Fibroblast of the conjunctiva (primary cell): Measurements from ENCODE around the gene MYL12A.
"Not testable (repeated sequence)": the region's sequence is repeated elsewhere in the genome, so short reads cannot be mapped to it uniquely, and the experiment has no call there.

Source experiments
- DNase-seq: peaks from one replicate; pipeline ENCODE4 v3.0.0-alpha.2; 2010; ENCODE audit warnings: low read depth

MYL12A gene

DNA sequence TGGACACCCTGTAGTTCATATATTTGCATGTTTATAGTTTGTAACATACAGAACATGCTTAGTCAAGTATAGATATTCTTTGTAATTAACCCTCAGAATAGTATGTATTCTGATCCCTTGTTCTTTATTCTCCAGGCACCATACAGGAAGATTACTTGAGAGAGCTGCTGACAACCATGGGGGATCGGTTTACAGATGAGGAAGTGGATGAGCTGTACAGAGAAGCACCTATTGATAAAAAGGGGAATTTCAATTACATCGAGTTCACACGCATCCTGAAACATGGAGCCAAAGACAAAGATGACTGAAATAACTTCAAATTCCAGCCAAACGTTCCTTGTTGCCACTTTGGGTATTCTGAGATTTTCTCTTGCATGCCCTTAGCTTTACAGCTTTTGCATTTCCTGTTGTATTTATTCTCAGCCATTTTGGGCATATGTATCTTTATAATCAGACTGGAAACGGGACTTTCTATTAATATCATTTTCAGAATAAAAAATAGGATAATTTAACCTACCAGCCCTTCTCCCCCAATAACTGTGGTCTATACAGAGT lies 8.1 kb downstream of the MYL12A start:
- no peak for DNase-seq

DNA sequence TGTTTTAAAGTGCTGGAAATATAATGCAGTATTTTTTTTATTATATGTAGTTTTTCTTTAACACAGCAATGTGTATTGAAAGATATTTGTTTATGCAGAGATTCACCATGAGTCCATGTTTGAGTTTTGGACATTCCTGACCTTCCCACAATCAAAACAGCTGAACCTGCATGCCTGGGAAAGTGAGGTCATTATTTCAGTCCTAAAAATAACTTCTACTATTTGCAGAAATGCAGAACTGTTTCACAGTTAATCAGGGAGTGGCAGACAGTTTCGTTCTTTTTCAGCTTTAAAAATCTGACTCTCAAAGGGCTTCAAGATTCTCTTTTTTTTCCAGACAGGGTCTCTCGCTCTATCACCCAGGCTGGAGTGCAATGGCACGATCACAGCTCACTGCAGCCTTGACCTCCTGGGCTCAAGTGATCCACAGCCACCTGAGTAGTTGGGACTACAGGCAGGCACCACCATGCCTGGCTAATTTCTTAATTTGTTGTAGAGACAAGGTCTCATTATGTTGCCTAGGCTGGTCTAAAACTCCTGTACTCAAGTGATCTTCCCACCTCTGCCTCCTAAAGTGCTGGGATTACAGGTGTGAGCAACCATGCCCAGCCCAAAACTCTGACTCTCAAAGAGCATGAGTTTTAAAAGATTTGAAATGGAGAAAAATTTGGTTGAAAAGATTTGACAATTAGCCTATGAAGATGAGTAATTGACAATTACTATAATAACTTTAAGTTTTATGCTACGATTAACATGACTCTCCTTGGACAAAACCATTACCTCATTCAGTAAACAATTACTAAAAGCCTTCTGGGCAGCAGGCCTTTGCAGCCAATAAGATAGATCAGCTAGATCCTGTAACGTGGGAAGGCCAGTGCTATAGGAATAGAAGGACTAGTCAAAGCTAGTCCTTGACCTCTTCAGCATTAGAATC lies 9.4 kb downstream of the MYL12A start:
- DNase-seq = no peak

- no peak for DNase-seq
These were observed 10.1 kb downstream of the MYL12A start for GRCh38 chr18:3257627-3258120.

DNA sequence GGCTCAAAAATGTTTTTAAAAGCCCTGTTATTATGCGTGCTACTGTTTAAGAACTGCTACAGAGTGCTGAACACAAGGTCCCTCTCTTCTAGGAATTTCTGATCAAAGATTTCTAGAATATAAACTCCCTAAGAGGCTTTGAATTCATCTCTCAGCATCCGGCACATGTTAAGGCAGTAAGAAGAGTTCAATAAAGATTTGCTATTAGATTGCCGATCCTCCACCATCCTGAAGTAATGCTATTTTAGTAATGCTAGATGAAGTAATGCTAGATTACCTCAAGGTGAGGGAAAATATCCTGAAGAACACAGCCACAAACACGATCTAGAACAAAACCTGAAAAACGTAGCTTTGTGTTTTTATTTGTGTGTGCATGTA lies 13.4 kb downstream of the MYL12A start:
- DNase-seq = no peak

DNA sequence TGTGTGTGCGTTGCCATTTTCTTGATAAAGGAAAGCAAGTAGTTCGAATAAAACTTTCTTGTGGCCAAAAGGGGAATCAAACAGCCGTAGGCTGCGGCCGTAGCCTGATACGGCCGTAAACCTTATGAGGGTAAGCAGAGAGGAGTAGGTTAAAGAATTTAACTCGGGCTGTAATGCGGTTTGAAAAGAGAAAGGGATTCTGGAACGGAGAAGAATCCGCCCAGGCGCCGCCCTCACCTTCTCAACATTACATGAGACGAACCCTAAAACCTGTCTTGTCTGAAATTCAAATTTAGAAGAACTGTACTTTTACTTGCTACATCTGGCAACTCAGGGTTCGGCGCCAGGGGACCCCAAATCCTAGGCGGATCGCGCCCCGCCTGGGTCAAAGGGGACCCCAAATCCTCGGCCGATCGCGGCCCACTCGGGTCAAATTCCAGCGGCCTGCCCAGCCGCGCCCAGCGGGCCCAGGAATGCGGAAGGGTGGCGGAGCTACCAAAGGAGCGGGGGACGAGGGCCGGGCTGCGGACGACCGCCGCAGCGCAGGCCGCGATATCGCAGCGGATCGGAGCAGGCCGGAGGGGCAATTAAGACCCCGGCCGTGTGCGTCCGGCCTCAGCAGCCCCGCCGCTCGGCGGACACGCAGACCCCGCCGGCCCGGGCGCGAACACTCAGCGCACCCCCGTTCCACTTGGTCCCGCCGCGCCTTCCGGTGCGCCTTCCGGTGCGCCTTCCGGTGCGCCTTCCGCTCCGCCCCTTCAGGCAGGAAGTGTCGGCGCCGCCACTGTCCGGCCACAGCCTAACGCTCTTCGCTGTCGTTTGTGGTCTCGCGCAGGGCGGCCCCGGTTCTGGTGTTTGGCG lies 14.0 kb downstream of the MYL12A start, which contains the start of gene MYL12B:
MYL12B (plus strand) TSS at position 761 of the 861 bp plus-strand sequence. CDS start 10,766 bp downstream, outside the sequence.
- no peak for DNase-seq

DNA sequence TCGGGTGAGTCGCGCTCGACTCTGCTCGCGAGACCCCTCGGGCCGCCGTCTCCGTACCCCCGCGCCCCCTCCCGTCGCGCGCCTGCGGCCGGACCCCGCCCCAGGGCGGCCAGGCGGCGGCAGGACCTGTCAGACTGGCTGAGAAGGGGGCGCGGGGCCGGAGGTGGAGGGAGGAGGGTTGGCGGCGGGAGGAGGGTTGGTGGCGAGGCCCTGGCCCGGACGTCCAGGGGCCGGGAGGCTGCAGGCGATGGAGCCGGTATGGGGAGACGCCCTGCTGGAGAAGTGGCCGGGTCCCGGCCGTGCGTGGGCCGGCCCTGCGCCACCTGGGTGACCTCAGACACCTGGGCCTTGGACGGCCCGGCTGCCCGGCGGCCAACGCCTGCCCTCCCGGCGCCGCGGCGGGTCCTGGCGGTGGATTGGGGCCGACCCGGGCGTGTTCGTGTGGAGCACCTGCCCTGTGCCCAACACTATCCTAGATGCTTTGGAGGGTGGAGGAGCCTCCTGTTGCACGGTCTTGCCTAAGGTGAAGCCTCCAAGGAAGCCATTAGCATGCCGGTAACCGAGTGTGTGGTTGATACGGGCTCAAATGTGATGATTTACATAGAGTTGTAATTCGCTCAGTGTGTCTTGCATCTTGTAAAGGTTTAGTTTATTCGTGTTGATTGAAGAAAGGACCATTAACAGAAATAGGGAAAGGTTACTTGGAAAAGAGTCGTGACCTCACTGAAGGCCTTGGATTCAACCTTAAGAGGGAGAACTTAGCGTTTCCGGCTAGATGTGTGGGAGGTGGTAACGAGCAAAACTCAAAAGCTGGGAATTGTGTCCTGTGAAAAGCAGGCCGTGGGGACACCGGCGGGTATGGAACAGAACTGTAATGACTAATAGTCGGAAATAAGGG lies 14.9 kb downstream of the MYL12A start:
- DNase-seq = no peak

DNA sequence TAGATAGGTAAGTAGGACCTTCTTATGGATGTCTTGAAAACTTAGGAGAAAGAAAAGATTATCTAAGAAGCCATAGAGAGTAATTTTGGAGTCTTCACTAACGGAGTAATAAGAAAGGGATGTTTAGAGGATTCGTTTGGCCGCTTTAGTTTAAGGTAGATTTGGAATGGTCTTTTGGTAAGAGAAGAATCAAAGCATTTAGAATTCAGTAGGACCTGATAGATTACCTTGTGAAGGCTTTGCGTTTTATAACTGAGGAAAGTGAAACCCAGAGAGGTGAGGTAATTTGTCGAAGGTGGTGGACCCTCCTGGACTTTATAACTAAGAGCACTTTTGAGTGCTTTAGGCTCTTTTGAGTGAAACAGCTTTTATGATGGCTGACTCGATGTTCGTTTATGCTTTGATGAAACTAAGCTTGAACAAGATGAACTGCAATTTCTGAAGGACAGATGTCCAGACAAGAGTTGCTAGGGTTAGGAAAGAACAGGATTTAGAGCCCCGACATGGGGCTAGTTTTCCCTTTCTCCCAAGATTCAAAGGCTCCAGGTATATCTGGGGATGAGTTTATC lies 15.6 kb downstream of the MYL12A start:
- no peak for DNase-seq

- DNase-seq = no peak
These were observed 16.8 kb downstream of the MYL12A start for GRCh38 chr18:3264362-3264761.

DNA sequence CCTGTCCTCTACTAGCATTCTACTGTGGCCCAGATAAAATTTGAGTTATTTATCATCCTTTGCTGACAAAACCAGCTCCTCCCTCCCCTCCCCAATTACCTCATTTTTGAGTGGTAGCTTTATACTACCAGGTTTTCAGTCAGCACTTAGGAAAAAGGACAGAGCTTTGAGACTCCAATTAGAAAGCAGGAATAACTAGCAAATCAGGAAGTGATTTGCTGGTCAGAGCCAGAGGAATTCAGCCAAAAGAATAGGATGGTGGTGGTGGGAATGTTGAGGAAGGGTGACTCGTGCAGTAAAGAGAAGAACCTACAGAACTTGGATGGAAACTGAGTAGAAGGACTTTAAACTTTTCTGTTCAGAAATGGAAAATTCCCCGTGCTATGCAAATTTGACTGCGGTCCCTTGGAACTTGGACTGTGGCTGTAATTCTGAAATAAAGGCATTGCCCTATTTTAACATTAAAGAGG lies 18.0 kb downstream of the MYL12A start:
- DNase-seq = no peak

- no peak for DNase-seq
These were observed 18.5 kb downstream of the MYL12A start for GRCh38 chr18:3266062-3266608.

DNA sequence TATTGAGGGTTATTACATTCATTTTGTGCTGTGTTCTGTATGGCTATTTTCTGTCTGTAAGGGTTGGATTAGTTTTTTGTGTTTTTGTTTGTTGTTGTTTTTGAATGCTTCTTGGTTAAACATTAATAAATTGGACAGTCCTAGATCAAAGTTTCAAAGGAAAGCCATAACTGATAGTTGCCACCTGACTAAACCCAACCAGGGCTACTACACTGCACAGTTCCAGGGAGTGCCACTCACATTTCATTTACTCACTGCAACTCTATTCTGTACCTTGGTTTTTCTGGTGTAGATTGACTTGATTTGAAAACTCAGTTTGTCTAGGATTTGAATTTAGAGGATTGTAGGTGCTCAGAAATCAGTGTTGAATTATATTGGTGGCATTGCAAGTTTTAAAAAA lies 20.7 kb downstream of the MYL12A start:
- DNase-seq = no peak

DNA sequence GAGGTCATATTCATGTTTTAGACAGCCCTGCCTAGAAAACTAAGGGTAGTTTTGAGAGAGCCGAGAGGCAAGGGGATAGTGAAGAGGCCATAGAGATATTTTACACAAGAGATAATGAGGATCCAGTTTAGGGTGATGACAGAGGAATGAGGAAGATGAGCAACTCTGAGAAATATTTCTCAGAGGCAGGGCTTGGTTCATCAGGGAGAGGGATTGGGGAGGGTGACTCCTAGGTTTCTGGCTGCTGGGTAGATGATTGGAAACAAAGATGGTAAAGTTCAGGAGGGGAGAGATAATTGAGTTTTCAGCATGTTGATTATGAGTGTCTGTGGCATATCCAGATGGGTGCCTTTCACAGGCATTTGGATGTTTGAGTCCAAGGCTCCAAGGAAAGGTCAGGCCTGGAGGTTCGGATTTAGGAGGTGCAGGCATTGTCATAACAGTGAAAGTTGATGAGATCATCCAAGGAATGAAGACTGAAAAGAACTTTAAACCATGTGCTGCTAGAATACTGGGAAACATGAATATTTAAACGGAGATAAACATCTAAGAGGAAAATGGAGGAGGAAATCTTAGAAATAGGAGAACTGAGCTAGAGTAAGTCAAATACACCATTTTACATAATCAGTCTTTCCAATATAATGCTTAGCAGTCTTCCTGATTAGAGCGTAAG lies 21.8 kb downstream of the MYL12A start:
- no peak for DNase-seq

DNA sequence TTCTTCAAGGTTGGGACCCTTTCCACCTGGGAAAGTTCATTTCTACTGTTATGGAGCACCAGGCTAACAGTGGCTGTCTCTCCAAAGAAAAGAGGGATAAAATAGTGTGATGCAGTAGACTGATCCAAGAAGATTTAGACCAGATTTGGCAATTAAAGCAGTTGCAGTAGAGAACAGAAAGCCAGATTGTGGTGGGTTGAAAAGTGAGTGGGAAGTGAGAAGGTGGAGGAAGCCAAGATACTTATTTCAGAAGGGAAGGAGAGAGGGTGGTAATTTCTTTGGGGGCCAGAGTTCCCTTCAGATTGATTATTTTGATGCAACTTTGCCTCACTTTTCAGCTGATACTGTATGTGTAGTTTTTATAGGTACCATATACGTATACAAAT lies 22.3 kb downstream of the MYL12A start:
- no peak for DNase-seq

DNA sequence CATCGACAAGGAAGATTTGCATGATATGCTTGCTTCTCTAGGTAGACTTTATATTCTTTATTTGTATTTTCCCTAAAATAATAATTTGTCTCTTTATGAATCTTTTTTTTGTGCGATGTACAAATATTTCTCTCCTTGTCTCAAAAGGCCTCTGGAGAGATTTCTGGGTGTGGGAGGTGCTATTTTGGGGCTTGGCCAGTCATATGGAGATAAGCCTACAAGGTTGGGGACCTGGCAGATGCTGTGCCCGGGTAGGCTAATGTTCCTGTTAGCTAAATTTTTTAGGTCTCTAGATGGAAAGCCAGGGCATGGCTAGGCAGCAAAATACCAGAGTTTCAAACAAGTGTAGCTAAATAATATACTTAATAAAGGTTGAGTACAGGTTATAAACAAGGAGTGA lies 25.4 kb downstream of the MYL12A start:
- no peak for DNase-seq

- not testable (repeated sequence) for DNase-seq
These were observed 30.1 kb downstream of the MYL12A start for GRCh38 chr18:3277643-3278213.

GRCh38 chr18:3279201-3280185 lies 31.9 kb downstream of the MYL12A start:
- DNase-seq = no peak

DNA sequence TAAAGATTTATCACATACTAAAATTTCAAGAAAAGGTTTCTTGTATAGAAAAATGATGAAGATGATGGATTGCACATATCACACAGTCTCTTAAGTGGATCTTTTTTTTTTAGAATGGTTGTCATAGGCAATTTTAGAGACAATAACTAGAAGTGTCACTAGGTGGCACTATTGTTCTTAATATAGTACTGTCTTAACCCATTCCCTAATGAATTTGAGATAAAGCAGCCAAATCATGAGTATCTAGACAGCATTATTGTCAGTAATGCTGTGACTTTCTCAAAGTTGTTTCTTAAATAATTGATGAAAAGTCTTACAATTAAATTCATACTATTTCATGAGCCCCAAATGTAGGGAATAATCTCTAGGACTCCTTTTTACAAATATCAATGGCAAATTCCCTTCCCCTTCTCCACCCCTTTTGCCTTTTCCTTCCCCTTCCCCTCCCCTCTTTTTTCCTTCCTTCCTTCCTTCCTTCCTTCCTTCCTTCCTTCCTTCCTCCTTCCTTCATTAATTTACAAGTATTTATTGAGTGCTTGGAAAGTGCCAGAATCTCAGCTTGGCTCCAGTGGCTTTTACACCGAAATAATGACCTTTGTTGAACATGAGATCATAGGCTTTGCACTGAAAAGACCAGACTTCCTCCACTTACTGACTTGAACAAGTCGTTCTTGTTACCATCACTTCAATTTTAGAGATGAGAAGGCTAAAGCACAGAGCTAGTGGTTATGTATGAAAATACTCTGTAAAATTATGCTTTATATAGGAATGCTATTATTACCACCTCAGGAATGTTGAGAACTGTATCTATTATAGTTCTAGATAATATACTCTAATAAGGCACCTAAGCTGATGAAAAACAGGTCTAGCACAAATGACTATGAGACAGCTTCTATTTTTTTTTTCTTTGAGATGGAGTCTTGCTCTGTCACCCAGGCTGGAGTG lies 34.1 kb downstream of the MYL12A start:
- peak; percentile 79 for DNase-seq
